ENCODE measurements around the gene CX3CL1.

The CX3CL1 gene

GRCh38 chr16:57411362-57411976 lies 39.2 kb downstream of the CX3CL1 start:
- Mint-ChIP-seq H3K27ac (peak overlapping the region in 1 of 2 donors; percentile 31), H3K9me3 (no peaks in the 10 kb centered on the region), H3K4me3 (no peak overlapping the region), H3K36me3 (ENCODE audit: insufficient read depth) (peaks cover 3% of the 10 kb centered on the region), H3K27me3 (peaks cover 0 to 7% of the 10 kb centered on the region in 2 donors), H3K4me1 (ENCODE audit: low read depth in 2 of 2) (peaks cover under 1 to 2% of the 10 kb centered on the region in 2 donors)
- DNase-seq (no peak), ATAC-seq (replicated peaks) (no peak)

GRCh38 chr16:57412584-57412983 lies 40.3 kb downstream of the CX3CL1 start:
- H3K27ac Mint-ChIP-seq: no peak overlapping the region
- peaks cover 10% of the 10 kb centered on the region for H3K36me3 Mint-ChIP-seq (ENCODE audit: insufficient read depth)
- DNase-seq (no peak), ATAC-seq (replicated peaks) (no peak)
- peaks cover 9 to 10% of the 10 kb centered on the region in 2 donors for H3K4me1 Mint-ChIP-seq (ENCODE audit: low read depth in 2 of 2)
- H3K9me3 Mint-ChIP-seq: no peaks in the 10 kb centered on the region
- H3K27me3 Mint-ChIP-seq: peaks cover 0 to 7% of the 10 kb centered on the region in 2 donors
- H3K4me3 Mint-ChIP-seq: no peak overlapping the region

GRCh38 chr16:57413301-57413730 lies 41.0 kb downstream of the CX3CL1 start:
- H3K27ac Mint-ChIP-seq: peak overlapping the region in 1 of 2 donors; percentile 17

GRCh38 chr16:57413733-57414132 lies 41.4 kb downstream of the CX3CL1 start:
- H3K4me1 Mint-ChIP-seq (ENCODE audit: low read depth in 2 of 2): peaks cover 9 to 16% of the 10 kb centered on the region in 2 donors
- H3K4me3 Mint-ChIP-seq: no peak overlapping the region
- peaks cover 0 to 7% of the 10 kb centered on the region in 2 donors for H3K27me3 Mint-ChIP-seq
- peaks cover 10% of the 10 kb centered on the region for H3K36me3 Mint-ChIP-seq (ENCODE audit: insufficient read depth)
- no peak for DNase-seq
- ATAC-seq (replicated peaks): no peak
- no peaks in the 10 kb centered on the region for H3K9me3 Mint-ChIP-seq
- H3K27ac Mint-ChIP-seq: peak overlapping the region in 1 of 2 donors; percentile 17

More at GRCh38 chr16:57413301-57413730, 41.0 kb downstream of the CX3CL1 start:
- no peaks in the 10 kb centered on the region for H3K9me3 Mint-ChIP-seq
- H3K4me3 Mint-ChIP-seq: no peak overlapping the region
- peaks cover 9 to 13% of the 10 kb centered on the region in 2 donors for H3K4me1 Mint-ChIP-seq (ENCODE audit: low read depth in 2 of 2)
- H3K27me3 Mint-ChIP-seq: peaks cover 0 to 7% of the 10 kb centered on the region in 2 donors
- ATAC-seq (replicated peaks) (peak; percentile 14), DNase-seq (no peak)
- H3K36me3 Mint-ChIP-seq (ENCODE audit: insufficient read depth): peaks cover 10% of the 10 kb centered on the region

- peaks cover 10% of the 10 kb centered on the region for H3K36me3 Mint-ChIP-seq (ENCODE audit: insufficient read depth)
- DNase-seq (no peak), ATAC-seq (replicated peaks) (no peak)
- H3K4me3 Mint-ChIP-seq: peak overlapping the region; percentile 22 to 34
- peak overlapping the region; percentile 72 to 89 for H3K27ac Mint-ChIP-seq
- H3K27me3 Mint-ChIP-seq: peaks cover 0 to under 1% of the 10 kb centered on the region in 2 donors
- peaks cover 12 to 18% of the 10 kb centered on the region in 2 donors for H3K4me1 Mint-ChIP-seq (ENCODE audit: low read depth in 2 of 2)
- H3K9me3 Mint-ChIP-seq: no peaks in the 10 kb centered on the region
Observed at GRCh38 chr16:57416084-57416483, 43.8 kb downstream of the CX3CL1 start.

- Mint-ChIP-seq H3K27me3 (no peaks in the 10 kb centered on the region), H3K4me1 (ENCODE audit: low read depth in 2 of 2) (peaks cover 12 to 18% of the 10 kb centered on the region in 2 donors), H3K9me3 (no peaks in the 10 kb centered on the region), H3K27ac (peak overlapping the region in 1 of 2 donors; percentile 89), H3K4me3 (peak overlapping the region; percentile 15 to 65), H3K36me3 (ENCODE audit: insufficient read depth) (peaks cover 10% of the 10 kb centered on the region)
- DNase-seq (no peak), ATAC-seq (replicated peaks) (no peak)
Observed at GRCh38 chr16:57419506-57419905, 47.2 kb downstream of the CX3CL1 start.

DNA sequence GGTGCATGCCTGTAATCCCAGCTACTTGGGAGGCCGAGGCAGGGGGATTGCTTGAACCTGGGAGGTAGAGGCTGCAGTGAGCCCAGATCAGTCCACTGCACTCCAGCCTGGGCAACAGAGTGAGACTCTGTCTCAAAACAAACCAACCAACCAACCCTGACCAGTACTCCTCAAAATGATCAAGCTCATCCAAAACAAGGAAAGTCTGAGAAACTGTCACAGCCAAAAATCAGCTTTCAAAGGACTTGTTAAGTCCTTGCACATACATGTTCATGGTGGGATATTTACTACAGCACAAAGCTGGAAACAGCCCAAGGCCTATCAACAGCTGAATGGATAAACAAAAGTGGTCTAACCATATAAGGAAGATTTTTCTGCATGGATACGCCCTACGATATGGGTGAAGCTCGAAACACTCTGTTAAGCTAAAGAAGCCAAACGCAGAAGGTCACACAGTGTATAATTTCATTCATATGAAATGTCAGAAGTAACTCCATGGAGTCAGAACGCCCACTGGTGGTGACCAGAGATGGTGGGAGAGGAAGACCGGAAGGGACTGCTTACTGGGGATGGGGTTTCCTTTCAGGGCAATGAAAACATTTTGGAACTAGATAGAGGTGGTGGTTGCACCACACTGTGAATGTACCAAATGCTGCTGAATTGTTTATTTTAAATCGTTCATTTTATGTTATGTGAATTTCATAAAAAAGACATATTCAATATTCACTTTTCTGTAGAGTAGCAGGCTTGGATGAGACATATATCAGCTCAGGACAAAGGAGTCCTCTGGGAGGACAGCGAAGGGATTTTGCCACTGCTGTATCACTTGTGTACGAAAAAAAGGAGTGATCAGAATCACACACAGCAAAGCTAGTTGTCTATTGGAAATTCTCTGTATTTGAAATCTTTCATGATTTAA lies 50.0 kb downstream of the CX3CL1 start:
- H3K36me3 Mint-ChIP-seq (ENCODE audit: insufficient read depth): peaks cover 4% of the 10 kb centered on the region
- DNase-seq (no peak), ATAC-seq (replicated peaks) (no peak)
- H3K4me1 Mint-ChIP-seq (ENCODE audit: low read depth in 2 of 2): peaks cover 3 to 10% of the 10 kb centered on the region in 2 donors
- H3K9me3 Mint-ChIP-seq: no peaks in the 10 kb centered on the region
- no peak overlapping the region for H3K4me3 Mint-ChIP-seq
- H3K27ac Mint-ChIP-seq: peak overlapping the region in 1 of 2 donors; percentile 53
- no peaks in the 10 kb centered on the region for H3K27me3 Mint-ChIP-seq

DNA sequence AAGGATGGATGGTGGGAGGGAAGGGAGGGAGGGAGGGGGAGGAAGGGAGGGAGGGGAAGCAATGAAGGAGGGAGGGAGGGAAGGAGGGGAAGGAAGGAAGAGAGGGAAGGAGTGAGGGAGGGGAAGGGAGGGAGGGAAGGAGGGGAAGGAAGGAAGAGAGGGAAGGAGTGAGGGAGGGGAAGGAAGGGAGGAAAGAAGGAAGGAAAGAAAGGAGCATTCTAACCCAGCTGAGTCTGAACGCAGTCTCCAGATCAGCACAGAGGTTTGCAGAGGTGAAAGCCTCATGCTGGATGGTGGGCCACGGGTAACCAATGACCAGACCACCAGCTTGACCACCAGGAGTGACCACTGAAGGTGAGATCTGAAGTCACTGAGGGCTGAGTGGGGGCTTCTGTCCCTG lies 50.9 kb downstream of the CX3CL1 start:
- H3K9me3 Mint-ChIP-seq: no peaks in the 10 kb centered on the region
- DNase-seq: no peak
- H3K36me3 Mint-ChIP-seq (ENCODE audit: insufficient read depth): peaks cover 4% of the 10 kb centered on the region
- ATAC-seq (replicated peaks): no peak
- peaks cover 3 to 5% of the 10 kb centered on the region in 2 donors for H3K4me1 Mint-ChIP-seq (ENCODE audit: low read depth in 2 of 2)
- no peak overlapping the region for H3K4me3 Mint-ChIP-seq
- no peak overlapping the region for H3K27ac Mint-ChIP-seq
- H3K27me3 Mint-ChIP-seq: no peaks in the 10 kb centered on the region

- Mint-ChIP-seq H3K36me3 (ENCODE audit: insufficient read depth) (peaks cover 10% of the 10 kb centered on the region), H3K4me3 (no peak overlapping the region), H3K27ac (peak overlapping the region in 1 of 2 donors; percentile 33), H3K9me3 (no peaks in the 10 kb centered on the region), H3K27me3 (no peaks in the 10 kb centered on the region), H3K4me1 (ENCODE audit: low read depth in 2 of 2) (no peaks in the 10 kb centered on the region)
- DNase-seq (no peak), ATAC-seq (replicated peaks) (no peak)
Observed at GRCh38 chr16:57424583-57424982, 52.3 kb downstream of the CX3CL1 start.

DNA sequence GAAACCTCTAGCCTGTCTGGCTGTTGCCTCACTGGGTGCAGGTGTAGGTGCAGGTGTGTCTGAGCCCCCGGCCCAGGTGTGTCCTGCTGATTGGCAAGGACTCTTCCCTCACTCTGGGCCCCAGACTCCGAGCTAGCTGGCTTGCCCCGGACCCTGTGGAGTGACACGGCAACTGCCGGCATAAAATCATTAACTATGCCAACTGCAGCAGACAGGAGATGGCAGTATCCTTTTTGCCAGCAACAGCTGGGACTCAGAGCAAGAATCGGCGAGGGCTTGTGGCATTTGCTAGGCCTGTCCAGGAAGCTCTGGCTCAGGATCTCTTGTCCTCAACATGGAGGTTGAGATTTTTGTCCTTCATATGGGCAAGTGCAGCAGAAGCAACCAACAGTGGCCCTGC lies 54.1 kb downstream of the CX3CL1 start:
- no peak overlapping the region for H3K4me3 Mint-ChIP-seq
- no peaks in the 10 kb centered on the region for H3K9me3 Mint-ChIP-seq
- peaks cover 26% of the 10 kb centered on the region for H3K36me3 Mint-ChIP-seq (ENCODE audit: insufficient read depth)
- no peak for DNase-seq
- H3K4me1 Mint-ChIP-seq (ENCODE audit: low read depth in 2 of 2): no peaks in the 10 kb centered on the region
- no peak for ATAC-seq (replicated peaks)
- H3K27ac Mint-ChIP-seq: no peak overlapping the region
- H3K27me3 Mint-ChIP-seq: no peaks in the 10 kb centered on the region

DNA sequence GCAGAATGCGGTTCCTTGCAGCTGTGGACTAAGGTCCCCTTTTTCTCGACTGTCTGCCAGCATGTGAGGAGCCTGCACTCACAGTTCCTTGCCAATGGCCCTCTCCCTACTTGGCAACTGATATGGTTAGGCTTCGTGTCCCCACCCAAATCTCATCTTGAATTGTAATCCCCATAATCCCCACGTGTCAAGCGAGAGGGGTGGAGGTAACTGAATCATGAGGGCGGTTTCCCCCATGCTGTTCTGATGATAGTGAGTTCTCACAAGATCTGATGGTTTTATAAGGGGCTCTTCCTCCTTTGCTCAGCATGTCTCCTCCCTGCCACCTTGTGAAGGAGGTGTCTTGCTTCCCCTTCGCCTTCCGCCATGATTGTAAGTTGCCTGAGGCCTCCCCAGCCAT lies 55.0 kb downstream of the CX3CL1 start:
- no peak for ATAC-seq (replicated peaks)
- no peak for DNase-seq
- H3K4me3 Mint-ChIP-seq: no peak overlapping the region
- no peaks in the 10 kb centered on the region for H3K27me3 Mint-ChIP-seq
- H3K4me1 Mint-ChIP-seq (ENCODE audit: low read depth in 2 of 2): no peaks in the 10 kb centered on the region
- no peaks in the 10 kb centered on the region for H3K9me3 Mint-ChIP-seq
- peaks cover 36% of the 10 kb centered on the region for H3K36me3 Mint-ChIP-seq (ENCODE audit: insufficient read depth)
- H3K27ac Mint-ChIP-seq: no peak overlapping the region

DNA sequence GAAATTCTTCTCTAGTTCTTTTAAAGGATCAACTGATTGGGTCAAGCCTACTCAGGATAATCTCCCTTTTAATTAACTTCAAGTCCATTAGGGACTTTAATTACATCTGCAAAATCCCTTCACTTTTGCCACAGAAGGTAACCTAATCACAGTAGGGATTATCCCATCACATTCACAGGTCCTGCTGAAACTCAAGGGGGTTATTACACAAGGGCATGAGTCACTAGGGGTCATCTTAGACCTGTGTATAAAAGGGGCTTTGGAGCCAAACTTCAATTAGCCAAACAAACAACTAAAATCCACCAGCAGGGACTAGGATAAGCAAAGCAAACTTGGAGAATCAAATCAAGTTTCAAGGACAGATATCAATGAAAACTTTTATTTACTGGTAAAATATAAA lies 55.5 kb downstream of the CX3CL1 start:
- ATAC-seq (replicated peaks): no peak
- H3K4me1 Mint-ChIP-seq (ENCODE audit: low read depth in 2 of 2): no peaks in the 10 kb centered on the region
- no peak overlapping the region for H3K27ac Mint-ChIP-seq
- no peaks in the 10 kb centered on the region for H3K27me3 Mint-ChIP-seq
- no peaks in the 10 kb centered on the region for H3K9me3 Mint-ChIP-seq
- no peak overlapping the region for H3K4me3 Mint-ChIP-seq
- DNase-seq: no peak
- H3K36me3 Mint-ChIP-seq (ENCODE audit: insufficient read depth): peaks cover 41% of the 10 kb centered on the region

DNA sequence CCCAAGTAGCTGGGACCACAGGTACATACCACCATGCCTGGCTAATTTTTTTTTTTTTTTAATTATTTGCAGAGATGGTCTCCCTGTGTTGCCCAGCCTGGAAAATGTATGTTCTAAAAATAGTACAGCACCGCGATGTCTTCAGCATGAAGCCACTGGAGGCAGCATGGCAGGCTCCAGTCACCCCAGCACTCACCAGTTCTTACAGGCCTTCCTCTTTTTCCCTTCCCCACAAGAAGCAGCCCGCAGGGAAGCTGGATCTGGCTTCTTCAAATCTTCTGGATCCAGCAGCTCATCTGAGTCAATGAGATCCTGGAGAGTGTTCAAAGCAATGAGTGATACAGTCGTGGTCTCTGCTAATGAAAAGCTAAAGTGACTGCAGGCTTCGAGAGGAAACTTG lies 58.7 kb downstream of the CX3CL1 start:
- DNase-seq (no peak), ATAC-seq (replicated peaks) (no peak)
- Mint-ChIP-seq H3K4me3 (no peak overlapping the region), H3K27ac (no peak overlapping the region), H3K27me3 (no peaks in the 10 kb centered on the region), H3K9me3 (no peaks in the 10 kb centered on the region), H3K36me3 (ENCODE audit: insufficient read depth) (peaks cover 59% of the 10 kb centered on the region), H3K4me1 (ENCODE audit: low read depth in 2 of 2) (no peaks in the 10 kb centered on the region)

GRCh38 chr16:57432505-57432904 lies 60.2 kb downstream of the CX3CL1 start:
- H3K36me3 Mint-ChIP-seq (ENCODE audit: insufficient read depth): peaks cover 58% of the 10 kb centered on the region
- no peaks in the 10 kb centered on the region for H3K27me3 Mint-ChIP-seq
- no peak overlapping the region for H3K4me3 Mint-ChIP-seq
- no peak for ATAC-seq (replicated peaks)
- no peaks in the 10 kb centered on the region for H3K4me1 Mint-ChIP-seq (ENCODE audit: low read depth in 2 of 2)
- DNase-seq: no peak
- no peaks in the 10 kb centered on the region for H3K9me3 Mint-ChIP-seq
- H3K27ac Mint-ChIP-seq: no peak overlapping the region

Data from effector memory CD8-positive, alpha-beta T cell (primary cell).